ENCODE results near the gene SYT9.

SYT9 gene

GRCh38 chr11:7437696-7438095, 186.0 kb downstream of the SYT9 start:
- 89 to 94% methylated on average over 3 of the region's 3 CpGs for WGBS, 2 experiments
- H3K9me3 ChIP-seq (ENCODE audit: control insufficient read depth, low read length) = no peaks in the 10 kb centered on the region
- no peaks in the 10 kb centered on the region for H3K27me3 ChIP-seq (ENCODE audit: control insufficient read depth, insufficient read depth, low read length, poor library complexity, severe bottlenecking)
- no peak overlapping the region for H3K4me3 ChIP-seq (ENCODE audit: insufficient read depth, low read depth, low read length)
- H3K36me3 ChIP-seq (ENCODE audit: control insufficient read depth, insufficient read depth, low read length) = no peaks in the 10 kb centered on the region
- H3K4me1 ChIP-seq (ENCODE audit: control insufficient read depth, insufficient read depth, low read length) = no peaks in the 10 kb centered on the region
- no peak overlapping the region for H3K27ac ChIP-seq (ENCODE audit: insufficient read depth, low read depth, low read length, poor library complexity, severe bottlenecking)

GRCh38 chr11:7439746-7440320, 188.1 kb downstream of the SYT9 start:
- Histone ChIP-seq H3K4me1 (ENCODE audit: control insufficient read depth, insufficient read depth, low read length) (peaks cover 9% of the 10 kb centered on the region), H3K27me3 (ENCODE audit: control insufficient read depth, insufficient read depth, low read length, poor library complexity, severe bottlenecking) (no peaks in the 10 kb centered on the region), H3K4me3 (ENCODE audit: insufficient read depth, low read depth, low read length) (no peak overlapping the region), H3K27ac (ENCODE audit: insufficient read depth, low read depth, low read length, poor library complexity, severe bottlenecking) (no peak overlapping the region), H3K36me3 (ENCODE audit: control insufficient read depth, insufficient read depth, low read length) (no peaks in the 10 kb centered on the region), H3K9me3 (ENCODE audit: control insufficient read depth, low read length) (no peaks in the 10 kb centered on the region)
- WGBS, 2 experiments = 94 to 100% methylated on average over 3 of the region's 3 CpGs

GRCh38 chr11:7442588-7443215, 191.0 kb downstream of the SYT9 start:
- Histone ChIP-seq H3K27ac (ENCODE audit: insufficient read depth, low read depth, low read length, poor library complexity, severe bottlenecking) (no peak overlapping the region), H3K9me3 (ENCODE audit: control insufficient read depth, low read length) (no peaks in the 10 kb centered on the region), H3K4me3 (ENCODE audit: insufficient read depth, low read depth, low read length) (no peak overlapping the region), H3K4me1 (ENCODE audit: control insufficient read depth, insufficient read depth, low read length) (peaks cover 13% of the 10 kb centered on the region), H3K36me3 (ENCODE audit: control insufficient read depth, insufficient read depth, low read length) (no peaks in the 10 kb centered on the region), H3K27me3 (ENCODE audit: control insufficient read depth, insufficient read depth, low read length, poor library complexity, severe bottlenecking) (no peaks in the 10 kb centered on the region)
- 31% methylated on average over 6 of the region's 6 CpGs for WGBS, 2 experiments

GRCh38 chr11:7444091-7444981, 192.6 kb downstream of the SYT9 start:
- WGBS, 2 experiments = 56 to 60% methylated on average over 6 of the region's 6 CpGs
- no peaks in the 10 kb centered on the region for H3K36me3 ChIP-seq (ENCODE audit: control insufficient read depth, insufficient read depth, low read length)

GRCh38 chr11:7445564-7445963, 193.9 kb downstream of the SYT9 start:
- H3K36me3 ChIP-seq (ENCODE audit: control insufficient read depth, insufficient read depth, low read length) = no peaks in the 10 kb centered on the region
- H3K9me3 ChIP-seq (ENCODE audit: control insufficient read depth, low read length) = no peaks in the 10 kb centered on the region
- no peak overlapping the region for H3K4me3 ChIP-seq (ENCODE audit: insufficient read depth, low read depth, low read length)
- no peaks in the 10 kb centered on the region for H3K27me3 ChIP-seq (ENCODE audit: control insufficient read depth, insufficient read depth, low read length, poor library complexity, severe bottlenecking)
- 90 to 93% methylated on average over 5 of the region's 5 CpGs for WGBS, 2 experiments
- no peak overlapping the region for H3K27ac ChIP-seq (ENCODE audit: insufficient read depth, low read depth, low read length, poor library complexity, severe bottlenecking)
- peaks cover 18% of the 10 kb centered on the region for H3K4me1 ChIP-seq (ENCODE audit: control insufficient read depth, insufficient read depth, low read length)

More at GRCh38 chr11:7444091-7444981, 192.6 kb downstream of the SYT9 start:
- no peak overlapping the region for H3K4me3 ChIP-seq (ENCODE audit: insufficient read depth, low read depth, low read length)
- no peaks in the 10 kb centered on the region for H3K9me3 ChIP-seq (ENCODE audit: control insufficient read depth, low read length)
- no peaks in the 10 kb centered on the region for H3K27me3 ChIP-seq (ENCODE audit: control insufficient read depth, insufficient read depth, low read length, poor library complexity, severe bottlenecking)
- H3K27ac ChIP-seq (ENCODE audit: insufficient read depth, low read depth, low read length, poor library complexity, severe bottlenecking) = no peak overlapping the region
- H3K4me1 ChIP-seq (ENCODE audit: control insufficient read depth, insufficient read depth, low read length) = peaks cover 13% of the 10 kb centered on the region

GRCh38 chr11:7448201-7448600, 196.5 kb downstream of the SYT9 start:
- Histone ChIP-seq H3K4me3 (ENCODE audit: insufficient read depth, low read depth, low read length) (no peak overlapping the region), H3K36me3 (ENCODE audit: control insufficient read depth, insufficient read depth, low read length) (no peaks in the 10 kb centered on the region), H3K4me1 (ENCODE audit: control insufficient read depth, insufficient read depth, low read length) (peaks cover 25% of the 10 kb centered on the region), H3K27me3 (ENCODE audit: control insufficient read depth, insufficient read depth, low read length, poor library complexity, severe bottlenecking) (no peaks in the 10 kb centered on the region), H3K27ac (ENCODE audit: insufficient read depth, low read depth, low read length, poor library complexity, severe bottlenecking) (no peak overlapping the region), H3K9me3 (ENCODE audit: control insufficient read depth, low read length) (no peaks in the 10 kb centered on the region)
- whole genome bisulfite sequencing, 2 experiments = 89 to 92% methylated on average over 12 of the region's 12 CpGs

- Histone ChIP-seq H3K9me3 (ENCODE audit: control insufficient read depth, low read length) (no peaks in the 10 kb centered on the region), H3K27ac (ENCODE audit: insufficient read depth, low read depth, low read length, poor library complexity, severe bottlenecking) (no peak overlapping the region), H3K4me3 (ENCODE audit: insufficient read depth, low read depth, low read length) (no peak overlapping the region), H3K27me3 (ENCODE audit: control insufficient read depth, insufficient read depth, low read length, poor library complexity, severe bottlenecking) (no peaks in the 10 kb centered on the region), H3K4me1 (ENCODE audit: control insufficient read depth, insufficient read depth, low read length) (peaks cover 21% of the 10 kb centered on the region), H3K36me3 (ENCODE audit: control insufficient read depth, insufficient read depth, low read length) (no peaks in the 10 kb centered on the region)
- WGBS, 2 experiments = 89 to 96% methylated on average over 3 of the region's 3 CpGs
Measured at GRCh38 chr11:7449211-7449840, 197.6 kb downstream of the SYT9 start.

- no peaks in the 10 kb centered on the region for H3K27me3 ChIP-seq (ENCODE audit: control insufficient read depth, insufficient read depth, low read length, poor library complexity, severe bottlenecking)
- WGBS, 2 experiments = 89 to 90% methylated on average over 4 of the region's 4 CpGs
- H3K36me3 ChIP-seq (ENCODE audit: control insufficient read depth, insufficient read depth, low read length) = no peaks in the 10 kb centered on the region
- no peak overlapping the region for H3K4me3 ChIP-seq (ENCODE audit: insufficient read depth, low read depth, low read length)
- no peak overlapping the region for H3K27ac ChIP-seq (ENCODE audit: insufficient read depth, low read depth, low read length, poor library complexity, severe bottlenecking)
- no peaks in the 10 kb centered on the region for H3K9me3 ChIP-seq (ENCODE audit: control insufficient read depth, low read length)
- H3K4me1 ChIP-seq (ENCODE audit: control insufficient read depth, insufficient read depth, low read length) = peaks cover 17% of the 10 kb centered on the region
Measured at GRCh38 chr11:7449841-7450214, 198.1 kb downstream of the SYT9 start.

- Histone ChIP-seq H3K27me3 (ENCODE audit: control insufficient read depth, insufficient read depth, low read length, poor library complexity, severe bottlenecking) (no peaks in the 10 kb centered on the region), H3K4me3 (ENCODE audit: insufficient read depth, low read depth, low read length) (no peak overlapping the region), H3K36me3 (ENCODE audit: control insufficient read depth, insufficient read depth, low read length) (no peaks in the 10 kb centered on the region), H3K9me3 (ENCODE audit: control insufficient read depth, low read length) (no peaks in the 10 kb centered on the region), H3K4me1 (ENCODE audit: control insufficient read depth, insufficient read depth, low read length) (peaks cover 12% of the 10 kb centered on the region), H3K27ac (ENCODE audit: insufficient read depth, low read depth, low read length, poor library complexity, severe bottlenecking) (no peak overlapping the region)
- 83 to 88% methylated on average over 2 to 3 of the region's 3 CpGs for WGBS, 2 experiments
Measured at GRCh38 chr11:7450836-7451235, 199.1 kb downstream of the SYT9 start.

GRCh38 chr11:7451520-7451919, 199.8 kb downstream of the SYT9 start:
- WGBS, 2 experiments = 82% methylated on average over 3 of the region's 3 CpGs
- H3K36me3 ChIP-seq (ENCODE audit: control insufficient read depth, insufficient read depth, low read length) = no peaks in the 10 kb centered on the region
- H3K4me3 ChIP-seq (ENCODE audit: insufficient read depth, low read depth, low read length) = no peak overlapping the region
- H3K27ac ChIP-seq (ENCODE audit: insufficient read depth, low read depth, low read length, poor library complexity, severe bottlenecking) = no peak overlapping the region
- peaks cover 12% of the 10 kb centered on the region for H3K4me1 ChIP-seq (ENCODE audit: control insufficient read depth, insufficient read depth, low read length)
- no peaks in the 10 kb centered on the region for H3K9me3 ChIP-seq (ENCODE audit: control insufficient read depth, low read length)
- no peaks in the 10 kb centered on the region for H3K27me3 ChIP-seq (ENCODE audit: control insufficient read depth, insufficient read depth, low read length, poor library complexity, severe bottlenecking)

All from ectodermal cell (in vitro differentiated cells).